GM12872 (cell line): ENCODE data around the gene ITPK1.

Source experiments
- TF ChIP-seq, protein P1 (sequence below): IDR thresholded peaks from 3 replicates; pipeline ENCODE4 v1.5.1; 2011; ENCODE audit warnings: low read depth, mild to moderate bottlenecking, low read length, moderate library complexity; ENCODE audit not compliant: insufficient read depth

Gene ITPK1

GRCh38 chr14:92888896-92889295, 226.8 kb downstream of the ITPK1 start:
- TF ChIP-seq, protein P1, sequence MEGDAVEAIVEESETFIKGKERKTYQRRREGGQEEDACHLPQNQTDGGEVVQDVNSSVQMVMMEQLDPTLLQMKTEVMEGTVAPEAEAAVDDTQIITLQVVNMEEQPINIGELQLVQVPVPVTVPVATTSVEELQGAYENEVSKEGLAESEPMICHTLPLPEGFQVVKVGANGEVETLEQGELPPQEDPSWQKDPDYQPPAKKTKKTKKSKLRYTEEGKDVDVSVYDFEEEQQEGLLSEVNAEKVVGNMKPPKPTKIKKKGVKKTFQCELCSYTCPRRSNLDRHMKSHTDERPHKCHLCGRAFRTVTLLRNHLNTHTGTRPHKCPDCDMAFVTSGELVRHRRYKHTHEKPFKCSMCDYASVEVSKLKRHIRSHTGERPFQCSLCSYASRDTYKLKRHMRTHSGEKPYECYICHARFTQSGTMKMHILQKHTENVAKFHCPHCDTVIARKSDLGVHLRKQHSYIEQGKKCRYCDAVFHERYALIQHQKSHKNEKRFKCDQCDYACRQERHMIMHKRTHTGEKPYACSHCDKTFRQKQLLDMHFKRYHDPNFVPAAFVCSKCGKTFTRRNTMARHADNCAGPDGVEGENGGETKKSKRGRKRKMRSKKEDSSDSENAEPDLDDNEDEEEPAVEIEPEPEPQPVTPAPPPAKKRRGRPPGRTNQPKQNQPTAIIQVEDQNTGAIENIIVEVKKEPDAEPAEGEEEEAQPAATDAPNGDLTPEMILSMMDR: no peak

DNA sequence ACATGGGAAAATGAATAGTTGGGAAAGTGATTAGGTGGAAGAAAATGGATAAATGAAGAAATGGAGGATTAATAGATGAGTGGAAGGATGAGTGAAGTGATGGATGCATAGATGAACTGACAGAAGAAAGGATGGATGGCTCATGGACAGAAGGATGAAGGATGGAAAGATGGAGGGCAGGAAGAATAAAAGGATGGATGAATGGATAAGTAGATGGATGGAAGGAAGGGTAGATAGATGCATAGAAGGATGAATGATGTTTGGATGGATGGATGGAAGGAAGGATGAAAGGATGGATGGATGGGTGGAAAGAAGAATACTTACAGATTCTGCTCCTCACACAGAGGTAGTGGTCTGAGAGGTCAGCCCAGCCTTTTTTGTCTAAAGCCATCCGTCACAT, 228.6 kb downstream of the ITPK1 start:
- TF ChIP-seq, protein P1: no peak
